ENCODE results near the gene REXO4.

Gene REXO4

DNA sequence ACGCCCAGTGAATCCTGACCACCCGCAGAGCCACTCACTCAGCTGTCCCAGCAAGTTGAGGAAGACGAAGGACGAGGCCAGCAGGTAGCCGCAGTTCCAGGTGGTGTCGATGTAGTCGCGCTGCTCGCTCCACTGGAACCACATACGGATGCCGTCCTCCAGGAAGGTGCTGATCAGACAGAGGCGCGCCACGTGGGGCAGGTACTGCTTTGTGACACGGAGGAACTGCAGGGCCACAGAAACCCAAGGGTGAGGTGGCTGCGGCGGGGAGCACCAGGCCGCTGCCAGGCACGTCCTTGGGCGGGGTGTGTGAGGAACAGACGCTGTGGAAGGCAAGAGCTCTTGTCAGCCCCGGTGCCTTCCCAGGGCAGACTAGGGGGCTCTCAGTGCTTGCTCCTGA lies 50.6 kb downstream of the REXO4 start:
- DNase-seq (ENCODE audit: low read depth): no peak

DNA sequence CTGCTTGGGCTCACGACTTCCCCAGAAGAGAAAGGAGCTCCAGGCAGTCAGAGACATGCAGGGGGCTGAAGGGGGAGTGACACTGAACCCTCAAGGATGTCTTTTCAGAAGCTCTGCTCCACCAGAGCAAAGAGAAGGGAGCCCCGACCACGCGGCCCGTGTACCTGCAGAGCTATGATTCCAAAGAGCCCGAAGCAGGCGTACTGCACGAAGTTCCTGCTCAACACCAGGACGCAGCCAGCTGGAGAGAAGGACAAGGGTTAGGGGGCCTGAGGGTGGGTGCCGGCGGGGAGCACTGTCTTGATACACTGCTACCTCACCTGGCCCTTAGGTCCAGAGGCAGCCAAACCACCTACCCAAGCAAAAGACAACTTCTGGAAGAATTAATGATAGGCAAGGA lies 51.4 kb downstream of the REXO4 start:
- DNase-seq (ENCODE audit: low read depth): no peak

DNA sequence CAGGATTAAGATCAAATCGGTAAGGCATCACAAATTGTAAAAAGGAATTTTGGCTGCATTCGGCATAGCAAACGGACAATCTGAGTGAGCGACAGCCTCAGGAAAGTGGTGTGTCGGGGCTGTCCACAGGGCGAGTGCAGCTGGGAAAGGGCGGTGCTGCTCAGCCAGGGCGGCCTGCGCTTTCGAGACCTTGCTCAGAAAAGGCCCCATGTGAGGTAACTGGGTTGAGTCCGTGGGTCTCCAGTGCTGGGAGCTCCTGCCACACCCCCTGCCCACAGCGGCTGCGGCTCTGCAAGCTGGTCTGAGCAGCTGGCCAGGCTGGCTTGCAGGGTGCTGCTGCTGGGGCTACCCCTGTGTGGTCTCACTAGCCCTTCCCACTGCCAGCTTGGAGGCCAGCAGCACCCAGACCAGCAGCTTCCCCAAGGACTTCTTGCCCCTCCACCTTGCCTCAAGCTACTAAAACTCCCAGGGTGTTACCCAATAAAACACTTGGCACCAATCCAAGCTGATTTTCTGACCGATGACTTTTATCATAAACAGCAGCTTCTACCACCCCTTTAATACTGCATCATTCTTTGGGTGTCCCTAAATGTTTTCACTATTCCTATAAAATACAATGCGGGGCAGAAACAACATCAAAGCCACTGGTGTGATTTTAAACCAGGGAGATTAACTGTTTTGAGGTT lies 55.3 kb downstream of the REXO4 start:
- DNase-seq (ENCODE audit: low read depth): no peak

DNA sequence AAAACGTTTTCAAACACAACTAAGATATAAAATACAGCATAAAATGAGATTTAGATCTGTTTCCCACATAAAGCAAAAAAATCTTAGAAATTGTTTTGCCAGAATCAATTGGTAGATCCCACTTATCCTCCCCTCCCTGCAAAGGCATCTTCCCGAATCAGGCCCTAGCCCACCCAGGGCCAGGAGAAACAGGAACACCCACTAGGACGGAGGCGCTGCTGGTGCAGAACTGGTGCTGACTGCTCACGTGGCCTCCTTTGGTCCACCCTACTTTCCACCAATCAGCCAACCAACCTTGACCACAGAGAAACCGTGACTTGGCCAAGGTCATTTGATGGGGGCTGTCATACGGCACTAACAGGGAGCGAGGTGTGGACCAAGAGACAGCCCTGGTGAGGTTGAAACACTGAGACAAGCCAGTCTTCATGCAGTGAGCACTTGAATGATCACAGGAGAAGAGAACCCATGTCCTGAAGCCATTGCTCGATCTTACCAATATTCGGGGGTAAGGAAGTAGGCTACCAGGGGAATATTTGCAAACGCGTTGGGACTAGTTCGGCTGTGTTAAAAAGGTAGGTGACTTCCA lies 56.2 kb downstream of the REXO4 start:
- DNase-seq (ENCODE audit: low read depth): no peak

DNA sequence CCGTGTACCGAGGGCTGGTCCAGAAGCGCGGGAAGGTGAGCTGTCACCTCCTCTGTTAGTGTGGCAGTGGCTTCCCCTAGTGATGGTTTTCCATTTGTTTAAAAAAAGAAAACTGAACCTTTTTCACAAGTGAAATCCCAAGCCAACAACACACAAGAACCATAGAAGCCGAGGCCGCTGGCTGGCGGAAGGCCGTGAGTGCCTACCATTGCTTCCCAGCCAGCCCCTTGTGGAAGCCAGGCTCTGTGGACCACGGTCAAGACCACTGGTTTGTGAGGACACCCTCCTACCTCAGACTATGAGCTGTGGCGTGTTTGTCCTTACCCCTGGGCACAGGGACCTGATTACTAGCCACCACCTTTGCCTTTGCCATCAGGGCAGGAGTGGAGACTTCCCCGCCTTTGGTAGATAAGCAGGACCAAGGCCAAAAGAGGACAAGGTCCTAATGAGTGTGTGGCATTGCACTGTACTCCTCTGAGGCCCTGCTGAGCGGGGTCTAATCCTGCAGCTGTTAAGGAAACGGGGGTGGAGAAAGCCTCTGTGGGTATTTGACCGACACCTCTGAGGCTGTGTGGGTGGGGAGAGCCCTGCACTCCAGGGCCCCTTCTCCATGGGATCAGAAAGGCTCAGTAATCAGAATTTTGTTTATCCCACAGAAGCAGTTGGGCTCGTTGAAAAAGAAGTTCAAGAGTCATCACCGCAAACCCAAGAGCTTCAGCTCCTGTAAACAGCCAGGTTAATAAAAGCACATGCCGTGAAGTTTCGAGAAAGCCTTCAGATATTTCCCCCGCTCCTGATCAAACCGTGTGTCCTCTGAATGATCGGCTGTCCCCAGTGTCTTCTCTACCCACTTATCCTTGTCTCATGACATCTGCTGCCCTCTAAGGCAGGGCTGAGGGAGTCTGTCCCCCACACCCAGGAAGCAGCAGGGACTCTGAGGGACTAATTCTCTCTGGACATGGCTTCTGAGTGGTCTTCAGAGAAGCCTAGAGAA lies 57.1 kb downstream of the REXO4 start:
- no peak for DNase-seq (ENCODE audit: low read depth)

DNA sequence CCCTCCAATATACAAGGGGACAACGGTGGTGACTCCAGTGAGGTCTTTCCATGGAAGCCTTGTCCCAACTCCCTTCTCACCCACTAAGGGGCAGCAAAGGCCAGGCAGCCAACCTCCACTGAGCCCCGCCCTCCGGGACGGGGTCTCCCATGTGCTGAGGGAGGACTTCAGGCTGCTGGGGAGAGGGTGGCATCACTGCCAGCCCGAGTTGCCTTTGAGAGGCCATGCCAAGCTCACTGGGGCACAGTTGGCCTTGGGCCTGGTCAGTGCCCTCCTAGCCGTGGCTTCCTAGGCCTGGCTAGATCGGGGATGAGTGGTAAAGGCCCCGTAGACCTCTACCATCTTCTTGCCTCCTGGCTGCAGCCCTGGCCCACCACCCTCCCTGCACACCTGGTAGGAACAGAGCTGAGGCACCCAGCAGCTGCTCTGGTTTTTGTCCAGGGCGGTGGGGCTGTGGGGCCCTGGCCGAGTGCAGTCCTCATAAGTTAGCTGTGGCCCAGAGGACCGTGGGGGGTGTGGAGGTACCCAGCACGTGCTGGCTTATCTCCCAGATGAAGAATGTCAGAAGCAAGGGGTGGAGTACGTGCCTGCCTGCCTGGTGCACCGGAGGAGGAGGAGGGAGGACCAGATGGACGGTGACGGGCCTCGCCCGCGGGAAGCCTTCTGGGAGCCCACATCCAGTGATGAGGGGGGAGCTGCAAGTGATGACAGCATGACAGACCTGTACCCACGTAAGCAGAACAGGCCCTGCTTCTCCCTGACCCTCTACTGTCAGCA lies 58.2 kb downstream of the REXO4 start:
- DNase-seq (ENCODE audit: low read depth): no peak

DNA sequence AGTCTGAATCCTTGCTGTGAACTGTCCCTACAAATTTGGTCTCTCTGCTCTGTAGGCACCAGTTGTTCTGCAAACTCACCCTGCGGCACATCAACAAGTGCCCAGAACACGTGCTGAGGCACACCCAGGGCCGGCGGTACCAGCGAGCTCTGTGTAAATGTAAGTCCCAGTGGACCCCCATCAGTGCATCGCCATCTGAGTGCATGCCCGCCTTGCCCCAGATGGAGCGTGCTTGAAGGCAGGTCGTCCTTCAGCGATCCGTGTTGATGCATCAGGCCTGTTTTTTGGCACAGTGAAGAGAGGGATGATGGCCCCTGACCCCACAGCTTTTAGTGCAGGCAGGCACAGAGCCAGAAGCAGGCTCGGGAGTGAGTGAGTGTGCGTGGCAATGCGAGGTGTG lies 60.2 kb downstream of the REXO4 start:
- DNase-seq (ENCODE audit: low read depth): no peak

DNA sequence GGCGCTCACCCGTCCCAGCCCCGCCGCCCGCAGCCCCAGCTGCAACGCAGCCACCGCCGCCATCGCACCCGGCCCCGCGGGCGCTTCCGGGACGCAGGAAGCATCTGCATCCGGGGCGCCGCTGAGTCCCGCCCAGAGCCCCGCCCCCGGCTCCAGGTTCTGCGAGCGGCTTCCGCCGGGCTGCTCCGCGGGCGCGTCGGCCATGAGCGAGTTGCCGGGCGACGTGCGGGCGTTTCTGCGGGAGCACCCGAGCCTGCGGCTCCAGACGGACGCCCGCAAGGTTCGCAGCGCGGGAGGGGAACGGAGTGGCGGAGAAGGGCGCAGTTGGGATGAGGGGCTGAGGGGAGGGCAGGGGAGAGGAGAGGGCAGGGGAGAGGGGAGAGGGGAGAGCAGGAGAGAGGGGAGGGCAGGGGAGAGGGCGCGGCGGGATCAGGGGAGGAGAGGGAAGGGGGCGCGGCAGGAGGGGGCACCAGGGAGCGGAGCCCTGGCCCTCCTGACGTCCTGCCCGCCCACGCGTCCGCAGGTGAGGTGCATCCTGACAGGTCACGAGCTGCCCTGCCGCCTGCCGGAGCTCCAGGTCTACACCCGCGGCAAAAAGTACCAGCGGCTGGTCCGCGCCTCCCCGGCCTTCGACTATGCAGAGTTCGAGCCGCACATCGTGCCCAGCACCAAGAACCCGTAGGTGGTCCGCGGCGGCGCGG lies 61.3 kb downstream of the REXO4 start, which contains the start of the genes SURF1 and SURF2:
SURF1 (minus strand) TSS at position 97 of the 701 bp plus-strand sequence; CDS start at position 63, 34 bp downstream.
SURF2 (plus strand) TSS at position 160 of the 701 bp plus-strand sequence; CDS start at position 203, 43 bp downstream.
- no peak for DNase-seq (ENCODE audit: low read depth)
